A549 (cell line): ENCODE results near the gene TLCD4.

Experiments
- CHD2 ChIP-seq: fragments of 150-350 bp; IDR thresholded peaks from 2 replicates; pipeline ENCODE4 v1.6.1; 2014; ENCODE audit warnings: low read length; ENCODE audit not compliant: partially characterized antibody
- TF ChIP-seq, protein P1 (sequence below): fragments of >200 bp; sonication (Bioruptor Twin); formaldehyde crosslinking; IDR thresholded peaks from 3 replicates; pipeline ENCODE4 v1.5.1; 2016

DNA sequence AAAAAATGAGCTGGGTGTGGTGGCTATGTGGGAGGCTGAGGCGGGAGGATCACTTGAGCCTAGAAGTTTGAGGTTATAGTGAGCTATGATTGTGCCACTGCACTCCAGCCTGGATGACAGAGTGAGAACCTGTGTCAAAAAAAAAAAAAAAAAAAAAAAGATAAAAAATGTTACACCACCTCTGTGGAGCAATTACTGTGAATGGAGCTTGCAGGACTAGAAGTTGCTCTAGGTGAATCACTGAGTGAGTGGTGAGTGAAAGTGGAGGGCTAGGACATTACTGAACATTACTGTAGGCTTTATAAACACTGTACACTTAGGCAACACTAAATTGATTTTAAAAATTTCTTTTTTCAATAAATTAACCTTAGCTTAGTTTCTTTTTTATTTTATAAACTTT, 21.9 kb downstream of the TLCD4 start:
- TF ChIP-seq CHD2, result no peak
- TF ChIP-seq, protein P1, sequence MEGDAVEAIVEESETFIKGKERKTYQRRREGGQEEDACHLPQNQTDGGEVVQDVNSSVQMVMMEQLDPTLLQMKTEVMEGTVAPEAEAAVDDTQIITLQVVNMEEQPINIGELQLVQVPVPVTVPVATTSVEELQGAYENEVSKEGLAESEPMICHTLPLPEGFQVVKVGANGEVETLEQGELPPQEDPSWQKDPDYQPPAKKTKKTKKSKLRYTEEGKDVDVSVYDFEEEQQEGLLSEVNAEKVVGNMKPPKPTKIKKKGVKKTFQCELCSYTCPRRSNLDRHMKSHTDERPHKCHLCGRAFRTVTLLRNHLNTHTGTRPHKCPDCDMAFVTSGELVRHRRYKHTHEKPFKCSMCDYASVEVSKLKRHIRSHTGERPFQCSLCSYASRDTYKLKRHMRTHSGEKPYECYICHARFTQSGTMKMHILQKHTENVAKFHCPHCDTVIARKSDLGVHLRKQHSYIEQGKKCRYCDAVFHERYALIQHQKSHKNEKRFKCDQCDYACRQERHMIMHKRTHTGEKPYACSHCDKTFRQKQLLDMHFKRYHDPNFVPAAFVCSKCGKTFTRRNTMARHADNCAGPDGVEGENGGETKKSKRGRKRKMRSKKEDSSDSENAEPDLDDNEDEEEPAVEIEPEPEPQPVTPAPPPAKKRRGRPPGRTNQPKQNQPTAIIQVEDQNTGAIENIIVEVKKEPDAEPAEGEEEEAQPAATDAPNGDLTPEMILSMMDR, result no peak
